ENCODE results near the gene EPHB1. TPM values are rescaled to one million over a fixed set of nuclear protein-coding genes. Genes with fewer than 3 reads are reported as not detected.
"Not testable (repeated sequence)": the region's sequence is repeated elsewhere in the genome, so short reads cannot be mapped to it uniquely, and the experiment has no call there.

EPHB1 gene
- total and polyA plus RNA-seq, 9 donors: 3.5 to 53.4 (median 34.4) TPM

DNA sequence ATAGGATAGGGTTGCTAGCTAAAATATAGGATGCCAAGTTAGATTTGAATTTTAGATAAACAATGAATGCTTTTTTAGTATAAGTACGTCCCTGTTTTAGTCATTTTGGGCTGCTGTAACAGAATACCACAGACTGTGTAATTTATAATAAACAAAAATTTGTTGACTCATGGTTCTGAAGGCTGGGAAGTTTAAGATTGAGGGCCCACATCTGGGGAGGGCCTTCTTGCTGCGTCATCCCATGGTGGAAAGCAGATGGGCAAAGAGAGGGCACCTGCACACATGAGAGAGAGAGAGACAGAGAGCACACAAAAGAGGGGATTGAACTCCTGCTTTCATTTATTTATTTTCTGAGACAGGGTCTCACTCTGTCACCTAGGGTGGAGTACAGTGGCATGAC lies 246.5 kb downstream of the EPHB1 start:
- no peak overlapping the region for H3K4me3 ChIP-seq (ENCODE audit: low read length)
- WGBS (ENCODE audit: insufficient coverage): 71% methylated on average over 1 of the region's 2 CpGs
- H3K36me3 ChIP-seq (ENCODE audit: control insufficient read depth, insufficient read depth, low read length): no peaks in the 10 kb centered on the region
- no peaks in the 10 kb centered on the region for H3K27me3 ChIP-seq (ENCODE audit: control insufficient read depth, insufficient read depth, low read length)
- no peaks in the 10 kb centered on the region for H3K9me3 ChIP-seq (replicated peaks; ENCODE audit: control insufficient read depth, low read depth, low read length)
- no peaks in the 10 kb centered on the region for H3K4me1 ChIP-seq (ENCODE audit: control insufficient read depth, insufficient read depth, low read length)
- no peak for DNase-seq
- no peak overlapping the region for H3K27ac ChIP-seq (ENCODE audit: low read length)

DNA sequence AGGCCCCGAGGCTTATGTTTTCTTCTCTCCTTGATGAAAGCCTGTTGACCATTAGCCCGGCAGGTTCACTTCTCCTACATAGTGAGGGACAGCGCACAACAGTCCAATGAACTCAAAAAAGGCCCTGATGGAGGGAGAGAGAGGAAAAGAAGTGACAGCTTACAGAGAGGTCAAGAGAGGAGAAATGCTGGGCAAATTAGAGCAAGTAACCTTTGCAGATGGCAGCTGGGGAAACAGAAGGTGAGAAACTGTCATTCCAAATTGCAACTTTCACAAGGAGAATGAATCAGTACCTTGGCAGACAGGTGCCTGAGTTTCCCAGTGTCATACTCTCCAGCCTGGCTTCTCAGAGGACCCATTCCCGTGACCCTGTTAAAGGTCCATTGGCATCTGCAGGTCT lies 252.0 kb downstream of the EPHB1 start:
- DNase-seq: no peak
- H3K27ac ChIP-seq (ENCODE audit: low read length): no peak overlapping the region
- WGBS (ENCODE audit: insufficient coverage): 59% methylated on average over 3 of the region's 4 CpGs

DNA sequence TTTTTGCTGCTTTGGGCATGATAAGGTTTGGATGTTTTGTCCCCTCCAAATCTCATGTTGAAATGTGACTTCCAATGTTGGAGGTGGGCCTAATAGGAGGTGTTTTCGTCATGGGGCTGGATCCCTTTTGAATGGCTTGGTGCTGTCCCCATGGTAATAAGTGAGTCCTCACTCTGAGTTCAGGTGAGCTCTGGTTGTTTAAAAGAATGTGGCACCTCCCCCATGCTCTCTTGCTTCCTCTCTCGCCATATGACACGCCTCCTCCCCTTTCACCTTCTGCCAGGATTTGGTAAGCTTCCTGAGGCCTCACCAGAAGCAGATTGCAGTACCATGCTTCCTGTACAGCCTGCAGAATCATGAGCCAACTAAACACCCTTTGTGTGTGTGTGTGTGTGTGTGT lies 255.5 kb downstream of the EPHB1 start:
- no peak overlapping the region for H3K27ac ChIP-seq (ENCODE audit: low read length)
- no peak overlapping the region for H3K4me3 ChIP-seq (ENCODE audit: low read length)
- no peaks in the 10 kb centered on the region for H3K9me3 ChIP-seq (replicated peaks; ENCODE audit: control insufficient read depth, low read depth, low read length)
- H3K4me1 ChIP-seq (ENCODE audit: control insufficient read depth, insufficient read depth, low read length): no peaks in the 10 kb centered on the region
- no peaks in the 10 kb centered on the region for H3K36me3 ChIP-seq (ENCODE audit: control insufficient read depth, insufficient read depth, low read length)
- DNase-seq: no peak
- WGBS (ENCODE audit: insufficient coverage): 100% methylated on average over 1 of the region's 3 CpGs
- H3K27me3 ChIP-seq (ENCODE audit: control insufficient read depth, insufficient read depth, low read length): no peaks in the 10 kb centered on the region

More for the DNA sequence above, 252.0 kb downstream of the EPHB1 start:
- no peaks in the 10 kb centered on the region for H3K9me3 ChIP-seq (replicated peaks; ENCODE audit: control insufficient read depth, low read depth, low read length)
- no peaks in the 10 kb centered on the region for H3K4me1 ChIP-seq (ENCODE audit: control insufficient read depth, insufficient read depth, low read length)
- no peaks in the 10 kb centered on the region for H3K36me3 ChIP-seq (ENCODE audit: control insufficient read depth, insufficient read depth, low read length)
- H3K27me3 ChIP-seq (ENCODE audit: control insufficient read depth, insufficient read depth, low read length): no peaks in the 10 kb centered on the region
- no peak overlapping the region for H3K4me3 ChIP-seq (ENCODE audit: low read length)

DNA sequence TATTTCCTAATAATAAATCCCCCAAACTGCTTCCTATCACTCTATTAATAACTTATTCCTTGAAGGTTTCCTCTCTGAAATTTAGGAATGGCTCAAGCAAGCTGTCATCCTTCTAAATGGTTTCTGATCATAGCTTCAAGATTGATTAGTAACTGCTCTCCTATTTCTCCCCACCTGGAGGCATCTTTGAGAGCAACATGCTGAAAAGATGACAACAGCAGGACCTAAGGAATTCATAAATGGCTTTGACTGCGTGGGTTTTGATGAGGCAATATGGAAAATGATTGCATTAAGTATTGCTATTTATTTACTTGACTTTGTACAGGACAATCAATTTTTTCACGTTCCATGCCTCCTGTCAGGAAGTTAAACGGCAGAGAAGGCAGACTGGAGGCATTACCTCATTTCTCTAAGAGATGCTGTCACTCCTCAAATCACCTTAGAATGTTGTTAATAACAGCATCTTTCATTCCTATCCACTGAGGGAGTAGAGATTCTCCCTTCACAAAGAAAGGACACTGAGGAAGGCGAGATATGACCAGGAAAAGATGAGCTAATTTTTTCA lies 256.4 kb downstream of the EPHB1 start:
- Histone ChIP-seq H3K27me3 (ENCODE audit: control insufficient read depth, insufficient read depth, low read length) (no peaks in the 10 kb centered on the region), H3K36me3 (ENCODE audit: control insufficient read depth, insufficient read depth, low read length) (no peaks in the 10 kb centered on the region), H3K9me3 (replicated peaks; ENCODE audit: control insufficient read depth, low read depth, low read length) (no peaks in the 10 kb centered on the region), H3K27ac (ENCODE audit: low read length) (no peak overlapping the region), H3K4me3 (ENCODE audit: low read length) (no peak overlapping the region), H3K4me1 (ENCODE audit: control insufficient read depth, insufficient read depth, low read length) (no peaks in the 10 kb centered on the region)
- no peak for DNase-seq
- WGBS (ENCODE audit: insufficient coverage): no CpG with 5 or more reads among the region's 4 CpGs

DNA sequence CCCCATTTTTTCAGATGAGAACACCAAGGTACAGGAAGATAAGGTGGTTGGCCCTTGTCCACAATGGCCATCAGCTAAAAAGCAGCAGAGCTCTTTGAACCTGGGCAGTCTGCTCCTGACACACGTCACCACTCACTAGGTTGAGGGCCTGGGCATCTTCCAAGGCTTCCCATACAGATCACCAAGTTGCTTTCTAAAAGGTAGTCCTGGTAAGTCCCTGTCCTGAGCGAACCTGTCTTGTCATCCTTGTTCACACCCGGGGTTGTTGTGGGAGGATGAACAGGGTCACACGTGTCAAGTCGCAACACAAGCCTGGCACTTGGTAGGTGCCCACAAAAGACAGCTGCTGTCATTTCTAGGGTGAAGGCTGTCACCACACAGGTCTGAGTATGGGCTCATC lies 260.4 kb downstream of the EPHB1 start:
- Histone ChIP-seq H3K36me3 (ENCODE audit: control insufficient read depth, insufficient read depth, low read length) (no peaks in the 10 kb centered on the region), H3K27me3 (ENCODE audit: control insufficient read depth, insufficient read depth, low read length) (no peaks in the 10 kb centered on the region), H3K4me3 (ENCODE audit: low read length) (no peak overlapping the region), H3K27ac (ENCODE audit: low read length) (no peak overlapping the region), H3K4me1 (ENCODE audit: control insufficient read depth, insufficient read depth, low read length) (no peaks in the 10 kb centered on the region), H3K9me3 (replicated peaks; ENCODE audit: control insufficient read depth, low read depth, low read length) (no peaks in the 10 kb centered on the region)
- WGBS (ENCODE audit: insufficient coverage): 75% methylated on average over 5 of the region's 5 CpGs
- DNase-seq: no peak

DNA sequence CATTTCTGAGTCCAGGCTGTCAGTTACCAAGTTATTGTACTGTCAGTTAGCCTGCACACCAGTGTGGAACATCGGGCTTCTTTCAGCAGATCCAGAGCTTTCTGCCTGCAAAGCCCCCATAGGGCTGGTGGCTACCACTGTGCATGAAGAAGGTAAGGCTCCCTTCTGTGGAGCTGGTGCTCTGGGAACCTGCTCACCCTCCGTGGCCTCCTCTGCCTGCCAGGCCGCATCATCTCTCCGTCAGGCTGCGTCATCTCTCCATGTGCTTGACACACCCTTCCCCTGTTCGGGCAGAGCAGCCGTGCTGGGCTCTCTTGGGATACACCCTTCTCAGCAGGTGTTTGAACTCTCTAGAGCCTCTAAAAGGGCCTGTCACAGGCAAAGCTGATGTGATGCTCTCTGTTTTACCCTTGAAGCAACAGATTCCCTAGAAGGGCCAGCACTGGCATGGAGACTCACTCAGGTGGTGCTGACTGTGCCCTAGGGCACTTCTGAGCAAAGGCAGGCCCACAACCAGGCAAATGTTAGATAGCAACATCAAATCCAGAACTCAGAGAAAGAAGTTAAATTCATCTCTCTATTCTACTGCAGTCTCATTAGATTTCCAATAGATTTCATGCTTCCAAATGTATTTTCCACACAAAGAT lies 261.1 kb downstream of the EPHB1 start:
- Histone ChIP-seq H3K27me3 (ENCODE audit: control insufficient read depth, insufficient read depth, low read length) (no peaks in the 10 kb centered on the region), H3K4me3 (ENCODE audit: low read length) (no peak overlapping the region), H3K4me1 (ENCODE audit: control insufficient read depth, insufficient read depth, low read length) (no peaks in the 10 kb centered on the region), H3K9me3 (replicated peaks; ENCODE audit: control insufficient read depth, low read depth, low read length) (no peaks in the 10 kb centered on the region), H3K36me3 (ENCODE audit: control insufficient read depth, insufficient read depth, low read length) (no peaks in the 10 kb centered on the region), H3K27ac (ENCODE audit: low read length) (no peak overlapping the region)
- WGBS (ENCODE audit: insufficient coverage): 62% methylated on average over 7 of the region's 7 CpGs
- DNase-seq: no peak

DNA sequence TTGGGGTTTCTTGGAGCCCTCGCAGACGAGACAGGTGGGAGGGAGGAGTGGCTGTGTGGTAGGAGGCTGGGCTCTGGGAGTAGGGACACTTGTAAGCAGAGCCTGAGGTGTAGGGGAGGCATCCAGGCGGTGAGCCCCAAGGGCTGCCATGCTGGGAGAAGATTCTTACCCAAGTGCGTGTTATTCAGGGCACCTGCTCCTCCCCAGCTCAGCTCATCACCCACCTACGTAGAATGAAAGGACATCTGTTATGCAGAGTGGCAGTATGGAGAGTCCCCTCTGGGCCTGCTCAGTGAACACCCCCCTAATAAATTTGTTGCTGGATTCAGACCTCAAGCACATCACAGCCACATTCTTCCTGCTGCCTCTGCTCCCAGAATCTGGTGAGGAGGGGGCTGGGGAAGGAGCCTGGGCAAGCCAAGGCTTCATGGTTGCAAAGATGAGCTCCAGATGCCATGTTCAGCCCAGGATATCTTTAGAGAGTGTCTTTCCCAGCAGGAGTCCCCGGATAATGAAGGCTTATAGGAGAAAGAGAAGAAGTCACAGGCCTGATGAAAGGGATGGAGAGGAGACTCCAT lies 261.8 kb downstream of the EPHB1 start:
- Histone ChIP-seq H3K27me3 (ENCODE audit: control insufficient read depth, insufficient read depth, low read length) (no peaks in the 10 kb centered on the region), H3K27ac (ENCODE audit: low read length) (no peak overlapping the region), H3K4me3 (ENCODE audit: low read length) (no peak overlapping the region), H3K36me3 (ENCODE audit: control insufficient read depth, insufficient read depth, low read length) (no peaks in the 10 kb centered on the region), H3K4me1 (ENCODE audit: control insufficient read depth, insufficient read depth, low read length) (no peaks in the 10 kb centered on the region), H3K9me3 (replicated peaks; ENCODE audit: control insufficient read depth, low read depth, low read length) (no peaks in the 10 kb centered on the region)
- DNase-seq: no peak
- WGBS (ENCODE audit: insufficient coverage): 73% methylated on average over 3 of the region's 6 CpGs

DNA sequence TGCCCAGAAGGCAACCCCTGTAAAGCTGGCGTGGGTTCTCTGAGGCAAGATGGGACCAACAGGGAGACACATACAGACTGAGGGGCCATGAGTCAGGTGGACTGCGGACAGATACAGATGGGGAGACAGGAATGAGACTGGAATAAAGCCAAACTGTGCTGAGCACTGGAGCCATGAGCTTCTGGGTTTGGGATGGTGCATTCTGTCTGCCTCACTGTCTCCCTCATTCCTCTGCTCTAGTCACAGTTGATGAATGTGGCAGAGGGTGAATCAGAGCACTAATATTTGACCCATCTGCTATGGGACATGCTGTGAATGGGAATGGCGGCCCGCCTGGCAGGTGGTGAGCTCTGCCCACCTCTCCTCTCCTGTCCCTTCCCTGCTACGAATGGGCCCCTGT lies 262.9 kb downstream of the EPHB1 start:
- no peaks in the 10 kb centered on the region for H3K27me3 ChIP-seq (ENCODE audit: control insufficient read depth, insufficient read depth, low read length)
- DNase-seq: no peak
- no peaks in the 10 kb centered on the region for H3K9me3 ChIP-seq (replicated peaks; ENCODE audit: control insufficient read depth, low read depth, low read length)
- no peaks in the 10 kb centered on the region for H3K36me3 ChIP-seq (ENCODE audit: control insufficient read depth, insufficient read depth, low read length)
- no peaks in the 10 kb centered on the region for H3K4me1 ChIP-seq (ENCODE audit: control insufficient read depth, insufficient read depth, low read length)
- no peak overlapping the region for H3K27ac ChIP-seq (ENCODE audit: low read length)
- no peak overlapping the region for H3K4me3 ChIP-seq (ENCODE audit: low read length)
- 91% methylated on average over 3 of the region's 5 CpGs for WGBS (ENCODE audit: insufficient coverage)

DNA sequence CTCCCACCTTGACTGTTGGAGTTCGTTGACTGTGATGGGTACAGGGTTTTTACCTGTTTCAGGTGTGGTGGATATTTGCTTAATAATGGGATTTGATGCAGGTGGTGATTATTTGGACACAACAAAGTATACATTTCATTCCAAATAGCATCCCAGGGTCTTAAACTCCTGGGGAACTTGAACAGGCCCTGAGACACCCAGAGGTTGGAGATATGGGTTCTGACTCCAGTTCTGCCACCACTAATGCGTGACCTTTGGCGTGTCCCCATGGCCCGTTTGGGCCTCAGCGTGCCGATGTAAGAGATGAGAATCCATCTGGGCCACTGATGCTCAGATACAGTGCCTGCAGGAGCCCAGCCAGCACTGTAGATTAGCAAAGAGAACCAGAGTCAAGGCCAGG lies 264.5 kb downstream of the EPHB1 start:
- Histone ChIP-seq H3K4me1 (ENCODE audit: control insufficient read depth, insufficient read depth, low read length) (no peaks in the 10 kb centered on the region), H3K27me3 (ENCODE audit: control insufficient read depth, insufficient read depth, low read length) (no peaks in the 10 kb centered on the region), H3K27ac (ENCODE audit: low read length) (no peak overlapping the region), H3K9me3 (replicated peaks; ENCODE audit: control insufficient read depth, low read depth, low read length) (no peaks in the 10 kb centered on the region), H3K4me3 (ENCODE audit: low read length) (no peak overlapping the region), H3K36me3 (ENCODE audit: control insufficient read depth, insufficient read depth, low read length) (no peaks in the 10 kb centered on the region)
- WGBS (ENCODE audit: insufficient coverage): 91% methylated on average over 5 of the region's 6 CpGs
- DNase-seq: no peak

DNA sequence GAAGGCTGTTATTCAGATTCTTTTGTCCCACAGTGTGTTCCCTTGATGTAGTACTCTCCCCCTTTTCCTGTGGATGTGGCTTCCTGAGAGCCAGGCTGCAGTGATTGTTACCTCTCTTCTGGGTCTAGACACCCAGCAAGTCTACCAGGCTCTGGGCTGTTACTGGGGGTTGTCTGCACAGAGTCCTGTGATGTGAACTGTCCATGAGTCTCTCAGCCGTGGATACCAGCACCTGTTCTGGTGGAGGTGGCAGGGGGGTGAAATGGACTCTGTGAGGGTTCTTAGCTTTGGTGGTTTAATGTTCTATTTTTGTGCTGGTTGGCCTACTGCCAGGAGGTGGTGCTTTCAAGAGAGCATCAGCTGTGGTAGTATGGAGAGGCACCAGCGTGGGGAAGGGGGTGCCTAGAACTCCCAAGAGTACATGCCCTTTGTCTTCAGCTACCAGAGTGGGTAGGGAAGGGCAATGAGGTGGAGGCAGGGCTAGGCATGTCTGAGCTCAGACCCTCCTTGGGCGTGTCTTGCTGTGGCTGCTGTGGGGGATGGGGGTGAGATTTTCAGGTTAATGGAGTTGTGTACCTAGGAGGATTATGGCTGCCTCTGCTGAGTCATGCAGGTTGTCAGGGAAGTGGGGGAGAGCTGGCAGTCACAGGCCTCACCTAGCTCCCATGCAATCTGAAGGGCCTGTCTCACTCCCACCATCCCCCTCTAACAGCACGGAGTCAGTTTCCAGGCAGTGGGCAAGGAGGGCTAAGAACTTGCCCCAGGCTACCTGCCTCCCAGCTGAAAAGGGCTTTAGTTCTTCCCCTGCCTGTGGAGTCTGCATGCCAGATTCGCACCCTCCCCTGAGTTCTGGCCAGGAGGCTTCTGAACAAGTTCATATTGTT lies 272.0 kb downstream of the EPHB1 start:
- not testable (repeated sequence) for H3K27me3 ChIP-seq (ENCODE audit: control insufficient read depth, insufficient read depth, low read length); H3K36me3 ChIP-seq (ENCODE audit: control insufficient read depth, insufficient read depth, low read length); H3K4me3 ChIP-seq (ENCODE audit: low read length); H3K9me3 ChIP-seq (replicated peaks; ENCODE audit: control insufficient read depth, low read depth, low read length); H3K4me1 ChIP-seq (ENCODE audit: control insufficient read depth, insufficient read depth, low read length)
- 72% methylated on average over 4 of the region's 5 CpGs for WGBS (ENCODE audit: insufficient coverage)
- H3K27ac ChIP-seq (ENCODE audit: low read length): peak overlapping the region; percentile 3
- peak; percentile 23 for DNase-seq
